HG03565 (cell line): ENCODE results near the gene EFCAB9.

Source experiments
- ATAC-seq: cut with Tn5 transposase; IDR thresholded peaks from one replicate; pipeline ENCODE4 v1.9.1; 2021; ENCODE audit warnings: mild to moderate bottlenecking, moderate library complexity; ENCODE audit not compliant: unreplicated experiment

The EFCAB9 gene

DNA sequence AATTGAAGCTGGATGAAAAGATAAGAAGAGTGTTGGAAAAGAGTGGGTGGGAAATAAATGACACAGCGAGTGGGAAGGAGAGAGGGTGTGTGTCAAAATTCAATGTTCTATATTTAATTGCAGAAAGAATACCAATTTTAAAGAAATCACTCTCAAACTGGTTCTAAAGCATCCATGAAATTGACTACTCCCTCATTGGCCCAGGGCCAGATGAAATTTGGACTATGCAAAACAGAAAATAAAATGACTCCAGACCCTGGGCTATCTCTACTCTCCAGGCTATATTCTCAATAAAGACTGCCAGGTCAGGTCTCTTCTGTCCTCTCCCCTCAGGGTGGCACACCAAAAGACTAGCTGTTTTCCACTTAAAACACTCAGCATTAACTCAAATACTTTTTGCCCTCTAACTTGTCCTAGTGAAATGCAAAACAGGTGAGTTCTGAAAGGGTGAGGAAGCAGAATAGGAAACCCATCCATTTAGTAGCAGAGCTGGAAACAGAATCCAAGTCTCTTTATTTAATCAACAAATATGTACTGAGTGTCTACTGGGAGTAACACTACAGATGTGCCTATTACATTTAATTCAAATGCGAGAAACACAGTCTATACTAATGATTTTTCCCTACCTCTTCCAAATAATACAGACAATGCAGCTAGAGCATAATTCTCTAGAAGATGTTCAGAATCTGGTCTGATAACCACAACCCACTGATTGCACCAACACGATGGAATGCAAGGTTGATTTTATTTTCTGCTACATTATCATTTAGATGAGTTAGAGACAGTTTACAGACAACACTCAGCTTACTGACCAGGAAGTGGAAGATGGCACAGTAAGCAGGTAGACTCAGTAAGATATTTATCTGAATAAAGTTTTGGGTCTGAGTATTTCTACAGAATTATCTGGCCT is 42.1 kb downstream of the EFCAB9 start:
- no peak for ATAC-seq

- ATAC-seq, result no peak
Observed at GRCh38 chr5:172238334-172238733, 44.4 kb downstream of the EFCAB9 start.

DNA sequence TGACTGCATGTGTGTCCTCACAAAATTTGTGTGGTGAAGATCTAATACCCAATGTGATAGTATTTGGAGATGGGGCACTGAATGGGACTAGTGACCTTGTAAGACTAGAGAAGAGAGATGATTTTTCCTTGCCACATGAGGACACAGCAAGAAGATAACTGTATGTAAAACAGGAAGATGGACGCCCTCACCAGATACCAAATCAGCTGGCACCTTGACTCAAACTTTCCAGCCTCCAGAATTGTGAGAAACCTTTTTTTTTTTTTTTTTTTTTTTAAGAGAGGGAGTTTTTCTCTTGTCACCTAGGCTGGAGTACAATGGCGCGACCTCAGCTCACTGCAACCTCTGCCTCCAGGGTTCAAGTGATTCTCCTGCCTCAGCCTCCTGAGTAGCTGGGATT is 49.3 kb downstream of the EFCAB9 start:
- ATAC-seq, result no peak

GRCh38 chr5:172245046-172245445 is 51.1 kb downstream of the EFCAB9 start:
- ATAC-seq, result no peak

DNA sequence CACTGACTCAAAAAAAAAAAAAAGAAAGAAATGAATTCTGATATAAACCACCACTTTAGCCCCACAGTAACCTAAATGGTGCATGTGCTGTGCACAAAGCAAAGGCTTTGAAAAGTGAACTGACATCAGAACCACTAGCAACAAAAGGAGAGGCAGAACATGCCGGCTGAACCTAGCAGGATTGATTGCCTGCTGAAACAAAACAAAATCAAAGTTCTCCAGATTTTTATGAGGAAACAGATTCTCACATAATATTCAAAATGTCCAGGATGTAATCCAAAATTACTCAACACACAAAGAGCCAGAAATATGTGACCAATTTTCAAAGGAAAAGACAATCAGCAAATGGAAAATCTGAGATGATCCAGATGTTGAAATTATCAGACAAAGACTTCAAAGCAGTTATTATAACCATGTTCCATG is 51.7 kb downstream of the EFCAB9 start:
- ATAC-seq, result no peak

- ATAC-seq, result no peak
Observed at GRCh38 chr5:172248637-172249036, 54.7 kb downstream of the EFCAB9 start.

GRCh38 chr5:172251419-172251818 is 57.4 kb downstream of the EFCAB9 start:
- no peak for ATAC-seq

DNA sequence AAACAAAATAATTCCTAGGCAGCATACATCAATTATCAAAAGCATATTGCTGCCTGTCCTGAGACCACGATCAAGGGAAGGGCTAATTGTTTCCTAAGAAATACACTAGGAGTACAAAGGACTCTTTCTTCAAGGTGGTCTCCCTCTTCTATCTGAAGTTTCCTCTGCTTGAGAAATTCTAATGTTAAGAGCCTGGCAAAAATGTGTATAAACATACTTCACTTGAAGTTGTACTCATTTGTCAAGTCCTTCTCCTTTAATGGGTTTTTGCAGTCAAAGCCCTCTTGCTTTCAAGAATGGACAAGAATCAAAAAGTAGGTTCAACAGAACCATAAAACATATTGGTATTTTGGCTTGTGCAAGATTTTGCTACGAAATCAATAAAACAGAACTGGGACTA is 58.5 kb downstream of the EFCAB9 start:
- no peak for ATAC-seq
